H9 (cell line): ENCODE results near the gene EIF4A3. TPM values are rescaled to one million over a fixed set of nuclear protein-coding genes. Genes with fewer than 3 reads are reported as not detected.

ENCODE experiments used
- DNase-seq: peaks from one replicate; pipeline ENCODE4 v3.0.0-alpha.2; 2017
- H2AFZ ChIP-seq: one replicate; pipeline ENCODE4 v1.6.1; 2013; ENCODE audit warnings: mild to moderate bottlenecking, low read length, control low read depth, moderate library complexity
- H2AK5ac ChIP-seq: 2 replicates; pipeline ENCODE4 v1.6.1; 2013; ENCODE audit warnings: low read length, control low read depth, mixed read lengths; ENCODE audit not compliant: insufficient read length
- H2BK120ac ChIP-seq: one replicate; pipeline ENCODE4 v1.6.1; 2013; ENCODE audit warnings: low read depth, mild to moderate bottlenecking, low read length, control low read depth, inconsistent platforms; ENCODE audit not compliant: poor library complexity, severe bottlenecking
- H2BK12ac ChIP-seq: 2 replicates; pipeline ENCODE4 v1.6.1; 2013; ENCODE audit warnings: low read length, control low read depth, mixed read lengths, low read depth; ENCODE audit not compliant: insufficient read length
- H2BK15ac ChIP-seq: 2 replicates; pipeline ENCODE4 v1.6.1; 2013; ENCODE audit warnings: low read depth, low read length, control low read depth
- H2BK20ac ChIP-seq: one replicate; pipeline ENCODE4 v1.6.1; 2013; ENCODE audit warnings: low read depth, mild to moderate bottlenecking, low read length, control low read depth, inconsistent platforms; ENCODE audit not compliant: poor library complexity, severe bottlenecking
- H2BK5ac ChIP-seq: 2 replicates; pipeline ENCODE4 v1.6.1; 2013; ENCODE audit warnings: low read length, control low read depth, mixed read lengths; ENCODE audit not compliant: insufficient read length
- H3K14ac ChIP-seq: 2 replicates; pipeline ENCODE4 v1.6.1; 2013; ENCODE audit warnings: low read length, control low read depth; ENCODE audit not compliant: insufficient read depth
- H3K18ac ChIP-seq: 2 replicates; pipeline ENCODE4 v1.6.1; 2013; ENCODE audit warnings: low read depth, mild to moderate bottlenecking, mixed read lengths, low read length, control low read depth; ENCODE audit not compliant: insufficient read length
- H3K23ac ChIP-seq: 2 replicates; pipeline ENCODE4 v1.6.1; 2013; ENCODE audit warnings: low read length, control low read depth, mixed read lengths, low read depth; ENCODE audit not compliant: insufficient read length
- H3K23me2 ChIP-seq: 2 replicates; pipeline ENCODE4 v1.6.1; 2013; ENCODE audit warnings: low read depth, mild to moderate bottlenecking, mixed read lengths, low read length, control low read depth; ENCODE audit not compliant: insufficient read length, poor library complexity, severe bottlenecking
- H3K27ac ChIP-seq: 2 replicates; pipeline ENCODE4 v1.5.1; 2013; ENCODE audit warnings: low read length, control low read depth, mixed read lengths, low read depth; ENCODE audit not compliant: insufficient read length
- H3K27me3 ChIP-seq: 2 replicates; pipeline ENCODE4 v1.6.1; 2013; ENCODE audit warnings: low read length, control low read depth, inconsistent platforms; ENCODE audit not compliant: insufficient read depth
- H3K4ac ChIP-seq: 2 replicates; pipeline ENCODE4 v1.6.1; 2013; ENCODE audit warnings: low read depth, mild to moderate bottlenecking, control low read depth, inconsistent platforms, low read length, moderate library complexity
- H3K4me1 ChIP-seq: 2 replicates; pipeline ENCODE4 v1.6.1; 2013; ENCODE audit warnings: low read length, control low read depth, inconsistent platforms; ENCODE audit not compliant: insufficient read depth
- H3K4me2 ChIP-seq: 2 replicates; pipeline ENCODE4 v1.6.1; 2013; ENCODE audit warnings: low read length, control low read depth, mixed read lengths; ENCODE audit not compliant: insufficient read length, insufficient read depth
- H3K56ac ChIP-seq: 2 replicates; pipeline ENCODE4 v1.6.1; 2013; ENCODE audit warnings: low read depth, mild to moderate bottlenecking, mixed read lengths, low read length, control low read depth; ENCODE audit not compliant: insufficient read length
- H3K79me1 ChIP-seq: 2 replicates; pipeline ENCODE4 v1.6.1; 2013; ENCODE audit warnings: low read depth, mild to moderate bottlenecking, moderate library complexity, low read length, control low read depth, inconsistent platforms; ENCODE audit not compliant: insufficient read depth, poor library complexity, severe bottlenecking
- H3K79me2 ChIP-seq: 2 replicates; pipeline ENCODE4 v1.6.1; 2013; ENCODE audit warnings: low read length, control low read depth, inconsistent platforms; ENCODE audit not compliant: insufficient read depth
- H3K9ac ChIP-seq: 2 replicates; pipeline ENCODE4 v1.6.1; 2013; ENCODE audit warnings: low read length, control low read depth, mixed read lengths; ENCODE audit not compliant: insufficient read length; ENCODE audit errors: extremely low read depth
- H3K9me3 ChIP-seq: one replicate; pipeline ENCODE4 v1.6.1; 2013; ENCODE audit warnings: low read depth, low read length, inconsistent platforms; ENCODE audit not compliant: control insufficient read depth
- H3T11ph ChIP-seq: one replicate; pipeline ENCODE4 v1.6.1; 2013; ENCODE audit warnings: mild to moderate bottlenecking, low read length, control low read depth, inconsistent platforms
- H4K20me1 ChIP-seq: one replicate; pipeline ENCODE4 v1.6.1; 2013; ENCODE audit not compliant: control insufficient read depth, insufficient read length, insufficient read depth
- H4K5ac ChIP-seq: 2 replicates; pipeline ENCODE4 v1.6.1; 2013; ENCODE audit warnings: low read depth, mild to moderate bottlenecking, mixed read lengths, low read length, control low read depth; ENCODE audit not compliant: insufficient read length
- H4K8ac ChIP-seq: replicated peaks from 2 replicates; pipeline ENCODE4 v1.6.1; 2013; ENCODE audit warnings: low read length, control low read depth, mixed read lengths, low read depth; ENCODE audit not compliant: insufficient read length
- H4K91ac ChIP-seq: 2 replicates; pipeline ENCODE4 v1.6.1; 2013; ENCODE audit warnings: low read depth, mild to moderate bottlenecking, moderate library complexity, mixed read lengths, low read length, control low read depth; ENCODE audit not compliant: insufficient read length
- H3K27ac Mint-ChIP-seq, 3 experiments: 2 replicates in 2 of 3; 3 replicates in 1 of 3; pipeline ENCODE4 v1.8.0; 2020 to 2021; ENCODE audit warnings: mixed read lengths in 3 of 3, mild to moderate bottlenecking in 1 of 3, moderate library complexity in 1 of 3
- H3K27me3 Mint-ChIP-seq: 2 replicates; pipeline ENCODE4 v1.8.0; 2021; ENCODE audit warnings: low read depth, mild to moderate bottlenecking, moderate library complexity, mixed read lengths
- H3K36me3 Mint-ChIP-seq, 3 experiments: 2 replicates in 2 of 3; 3 replicates in 1 of 3; pipeline ENCODE4 v1.8.0; 2020 to 2021; ENCODE audit warnings: low read depth in 3 of 3, mixed read lengths in 3 of 3; ENCODE audit not compliant: insufficient read depth in 1 of 3
- H3K4me1 Mint-ChIP-seq, 2 experiments: 2 replicates each; pipeline ENCODE4 v1.8.0; 2020; ENCODE audit warnings: mixed read lengths in 2 of 2
- H3K4me3 Mint-ChIP-seq, 2 experiments: 2 replicates in 1 of 2; 3 replicates in 1 of 2; pipeline ENCODE4 v1.8.0; 2020 to 2021; ENCODE audit warnings: mild to moderate bottlenecking in 2 of 2, mixed read lengths in 2 of 2, moderate library complexity in 1 of 2
- H3K9me3 Mint-ChIP-seq, 2 experiments: 2 replicates in 1 of 2; 3 replicates in 1 of 2; pipeline ENCODE4 v1.8.0; 2020; ENCODE audit warnings: mild to moderate bottlenecking in 2 of 2, mixed read lengths in 2 of 2, moderate library complexity in 1 of 2
- CTCF ChIP-seq: fragments of 200-600 bp; sonication (generic); conservative IDR thresholded peaks from 3 replicates; pipeline ENCODE4 v1.8.0; 2021; ENCODE audit warnings: antibody characterized with exemption, mild to moderate bottlenecking
- WGBS: extraction: QIAGEN DNeasy Blood & Tissue Kit; methylation state at CpG from one replicate; pipeline ENCODE4 v1.1.7; 2013; ENCODE audit warnings: missing lambda C conversion rate, low lambda C conversion rate, mixed read lengths; ENCODE audit not compliant: insufficient read length; ENCODE audit errors: extremely low coverage; 5-methylcytosine and 5-hydroxymethylcytosine counted together
- total RNA-seq: library from RNA; stranded (reverse); gene quantifications from 2 replicates; pipeline ENCODE4 v1.2.1, GENCODE V29; 2021

Gene EIF4A3
- total RNA-seq, 1 experiment from 2014 or later: 162 TPM

- H2AFZ ChIP-seq: no peak overlapping the region
- H3K23me2 ChIP-seq: no peaks in the 10 kb centered on the region
- H3K23ac ChIP-seq: no peak overlapping the region
- H3K56ac ChIP-seq: no peak overlapping the region
- no peak overlapping the region for H4K5ac ChIP-seq
- Mint-ChIP-seq H3K36me3 (peaks cover 64 to 97% (median 95%) of the 10 kb centered on the region in 3 experiments), H3K4me3 (no peak overlapping the region), H3K4me1 (no peaks in the 10 kb centered on the region), H3K9me3 (no peaks in the 10 kb centered on the region), H3K27me3 (no peaks in the 10 kb centered on the region), H3K27ac (0 out of 7 replicates have a peak overlapping the region, but pooled peaks of 1 of the 3 experiments have one; percentile 65)
- H3K18ac ChIP-seq: no peak overlapping the region
- H3K9ac ChIP-seq: no peak overlapping the region
- no peak overlapping the region for H3K4ac ChIP-seq
- H3K9me3 ChIP-seq: no peaks in the 10 kb centered on the region
- H3K14ac ChIP-seq: no peak overlapping the region
- no peak overlapping the region for H3K4me2 ChIP-seq
- H2BK15ac ChIP-seq: no peak overlapping the region
- H3K27me3 ChIP-seq: no peaks in the 10 kb centered on the region
- no peak for TF ChIP-seq CTCF
- H2BK5ac ChIP-seq: no peak overlapping the region
- DNase-seq: peak; percentile 17
- no peaks in the 10 kb centered on the region for H3K4me1 ChIP-seq
- H3K79me2 ChIP-seq: no peaks in the 10 kb centered on the region
- no CpG with 5 or more reads among the region's 9 CpGs for WGBS
- H3K27ac ChIP-seq: no peak overlapping the region
- no peaks in the 10 kb centered on the region for H3K79me1 ChIP-seq
- H4K20me1 ChIP-seq: no peaks in the 10 kb centered on the region
- no peak overlapping the region for H2BK120ac ChIP-seq
- H2BK20ac ChIP-seq: no peak overlapping the region
- no peak overlapping the region for H4K8ac ChIP-seq
- no peak overlapping the region for H2AK5ac ChIP-seq
- H2BK12ac ChIP-seq: no peak overlapping the region
- no peak overlapping the region for H4K91ac ChIP-seq
- no peak overlapping the region for H3T11ph ChIP-seq
Measured at GRCh38 chr17:80137131-80137530, 9.8 kb downstream of the EIF4A3 start.
